A673 (cell line): ENCODE results near the gene MIGA2. TPM values are rescaled to one million over a fixed set of nuclear protein-coding genes. Genes with fewer than 3 reads are reported as not detected.

ENCODE experiments used
- BruUV-seq: library from RNA; stranded (reverse); fragments of 400-500 nt; replicated peaks from 2 replicates; lab custom pipeline; 2021; lab: Mats Ljungman, UMichigan
- CTCF ChIA-PET: fragments of 300-600 bp; sonication (Branson Sonifier 250); formaldehyde crosslinking; loops from one replicate; lab custom pipeline; 2022; ENCODE audit warnings: antibody characterized with exemption; lab: Charles Lee
- POLR2A ChIA-PET: fragments of 300-600 bp; sonication (Branson Sonifier 250); formaldehyde crosslinking; loops from one replicate; lab custom pipeline; 2022; ENCODE audit warnings: antibody characterized with exemption; ENCODE audit not compliant: low non-redundant PET; lab: Charles Lee
- DNase-seq: peaks from one replicate; pipeline ENCODE4 v3.0.0-alpha.2; 2015; ENCODE audit warnings: low spot score
- H3K27ac ChIP-seq: fragments of 200-600 bp; sonication (generic); 2 replicates; pipeline ENCODE4 v1.5.1; 2016; ENCODE audit warnings: mixed run types, low read depth, mild to moderate bottlenecking, mixed read lengths, antibody characterized with exemption, low read length; ENCODE audit not compliant: poor library complexity, severe bottlenecking
- H3K27me3 ChIP-seq: fragments of 200-600 bp; sonication (generic); replicated peaks from 2 replicates; pipeline ENCODE4 v1.6.1; 2017; ENCODE audit warnings: mixed run types, low read depth, mild to moderate bottlenecking, mixed read lengths, antibody characterized with exemption, low read length; ENCODE audit not compliant: insufficient read depth, poor library complexity
- H3K36me3 ChIP-seq: fragments of 200-600 bp; sonication (generic); 2 replicates; pipeline ENCODE4 v1.6.1; 2016; ENCODE audit warnings: mixed run types, mild to moderate bottlenecking, mixed read lengths, antibody characterized with exemption, low read length; ENCODE audit not compliant: insufficient read depth, poor library complexity, severe bottlenecking
- H3K4me1 ChIP-seq: fragments of 200-600 bp; sonication (generic); 2 replicates; pipeline ENCODE4 v1.6.1; 2017; ENCODE audit warnings: mixed run types, mild to moderate bottlenecking, mixed read lengths, antibody characterized with exemption, low read length; ENCODE audit not compliant: insufficient read depth, poor library complexity, severe bottlenecking
- H3K4me3 ChIP-seq: fragments of 200-600 bp; sonication (generic); 2 replicates; pipeline ENCODE4 v1.5.1; 2016; ENCODE audit warnings: low read depth, mixed run types, mild to moderate bottlenecking, mixed read lengths, low read length; ENCODE audit not compliant: poor library complexity, severe bottlenecking
- H3K9me3 ChIP-seq: fragments of 200-600 bp; sonication (generic); 2 replicates; pipeline ENCODE4 v1.6.1; 2016; ENCODE audit warnings: mixed run types, low read depth, mild to moderate bottlenecking, mixed read lengths, antibody characterized with exemption, low read length; ENCODE audit not compliant: poor library complexity, severe bottlenecking
- CTCF ChIP-seq: fragments of 300-800, 200-600 bp; sonication (generic); conservative IDR thresholded peaks from 2 replicates; pipeline ENCODE4 v1.5.1; 2017; ENCODE audit warnings: low read depth, mild to moderate bottlenecking, antibody characterized with exemption, low read length, moderate library complexity, mixed read lengths
- EZH2 ChIP-seq: fragments of 200-600 bp; sonication (generic); IDR thresholded peaks from 2 replicates; pipeline ENCODE4 v1.6.1; 2017; ENCODE audit warnings: borderline replicate concordance, low read depth, mild to moderate bottlenecking, mixed read lengths, antibody characterized with exemption, low read length; ENCODE audit not compliant: poor library complexity, severe bottlenecking
- intact Hi-C: fragments of 100-400 bp; cut with micrococcal nuclease; formaldehyde crosslinking; loops from one replicate; pipeline ENCODE4 v1.10.0; 2022; ENCODE audit not compliant: unreplicated experiment
- total RNA-seq: library from RNA; stranded (reverse); gene quantifications from 2 replicates; pipeline ENCODE4 v1.2.3, GENCODE V29; 2021

Gene MIGA2
- total RNA-seq, 1 experiment from 2014 or later: 27.7 TPM

GRCh38 chr9:128992995-128993394 lies 43.4 kb upstream of the MIGA2 start:
- H3K27me3 ChIP-seq: no peaks in the 10 kb centered on the region
- H3K9me3 ChIP-seq: no peaks in the 10 kb centered on the region
- no peak for DNase-seq
- no peaks in the 10 kb centered on the region for H3K4me1 ChIP-seq
- ChIA-PET CTCF (interaction anchor here (0.5 kb wide), 2 partner anchors 43 to 120 kb away, joined by 3 to 6 read pairs; no protein-coding TSS in a partner anchor), POLR2A (no interaction called here)
- H3K36me3 ChIP-seq: peaks cover 77% of the 10 kb centered on the region
- intact Hi-C loops: no loop called here
- no peak overlapping the region for H3K4me3 ChIP-seq
- H3K27ac ChIP-seq: no peak overlapping the region
- no TSS peak for BruUV-seq
- no peak for TF ChIP-seq EZH2
- TF ChIP-seq CTCF: peak; percentile 42; the same call in 1 of the 2 replicates

GRCh38 chr9:128995791-128996190 lies 40.6 kb upstream of the MIGA2 start:
- ChIA-PET POLR2A (interaction anchor here (0.7 kb wide), 1 partner anchor 535 kb away, joined by 5 read pairs; no protein-coding TSS in a partner anchor), CTCF (no interaction called here)
- no peak for TF ChIP-seq EZH2
- H3K27me3 ChIP-seq: no peaks in the 10 kb centered on the region
- H3K9me3 ChIP-seq: no peaks in the 10 kb centered on the region
- H3K4me3 ChIP-seq: no peak overlapping the region
- H3K27ac ChIP-seq: no peak overlapping the region
- intact Hi-C loops: no loop called here
- H3K4me1 ChIP-seq: no peaks in the 10 kb centered on the region
- peak; percentile 32 for DNase-seq
- H3K36me3 ChIP-seq: peaks cover 83% of the 10 kb centered on the region
- no TSS peak for BruUV-seq

DNA sequence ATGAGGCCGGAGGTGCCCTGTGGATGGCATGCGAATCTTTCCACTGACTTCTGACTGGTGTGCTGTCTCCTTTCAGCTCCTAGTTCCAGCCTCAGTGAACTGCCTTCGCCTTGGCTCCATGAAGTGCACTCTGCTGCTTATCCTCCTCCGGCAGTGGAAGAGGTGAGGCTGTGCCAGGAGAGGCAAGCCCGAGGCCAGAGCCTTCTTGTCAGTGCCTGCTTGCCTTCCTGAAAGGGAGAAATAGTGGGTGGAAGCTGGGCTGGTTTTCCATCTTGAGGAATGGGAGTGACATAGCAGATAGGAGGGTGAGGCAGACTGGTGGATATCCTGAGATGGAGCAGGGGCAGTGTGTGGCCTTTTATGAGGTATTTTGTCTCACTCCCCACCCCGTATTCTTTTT lies 38.0 kb upstream of the MIGA2 start:
- ChIA-PET POLR2A (no interaction called here), CTCF (no interaction called here)
- Histone ChIP-seq H3K4me1 (no peaks in the 10 kb centered on the region), H3K27ac (no peak overlapping the region), H3K4me3 (no peak overlapping the region), H3K36me3 (peaks cover 96% of the 10 kb centered on the region), H3K27me3 (no peaks in the 10 kb centered on the region), H3K9me3 (no peaks in the 10 kb centered on the region)
- DNase-seq: no peak
- no peak for TF ChIP-seq CTCF
- TF ChIP-seq EZH2: no peak
- BruUV-seq: no TSS peak
- intact Hi-C loops: no loop called here
